Choroid plexus epithelial cell (primary cell): ENCODE data around the gene SHOC2.

ENCODE experiments used
- DNase-seq: peaks from one replicate; pipeline ENCODE4 v3.0.0-alpha.2; 2010; ENCODE audit warnings: low read depth
- H3K4me3 ChIP-seq: 2 replicates; pipeline ENCODE4 v1.5.1; 2011; ENCODE audit warnings: low read depth, mild to moderate bottlenecking, control low read depth, low read length, moderate library complexity
- TF ChIP-seq, protein P1 (sequence below): conservative IDR thresholded peaks from 2 replicates; pipeline ENCODE4 v1.5.1; 2011; ENCODE audit warnings: low read depth, mild to moderate bottlenecking, control low read depth, inconsistent platforms, low read length, moderate library complexity

SHOC2 gene

GRCh38 chr10:110876000-110876399, 43.4 kb upstream of the SHOC2 start:
- TF ChIP-seq, protein P1, sequence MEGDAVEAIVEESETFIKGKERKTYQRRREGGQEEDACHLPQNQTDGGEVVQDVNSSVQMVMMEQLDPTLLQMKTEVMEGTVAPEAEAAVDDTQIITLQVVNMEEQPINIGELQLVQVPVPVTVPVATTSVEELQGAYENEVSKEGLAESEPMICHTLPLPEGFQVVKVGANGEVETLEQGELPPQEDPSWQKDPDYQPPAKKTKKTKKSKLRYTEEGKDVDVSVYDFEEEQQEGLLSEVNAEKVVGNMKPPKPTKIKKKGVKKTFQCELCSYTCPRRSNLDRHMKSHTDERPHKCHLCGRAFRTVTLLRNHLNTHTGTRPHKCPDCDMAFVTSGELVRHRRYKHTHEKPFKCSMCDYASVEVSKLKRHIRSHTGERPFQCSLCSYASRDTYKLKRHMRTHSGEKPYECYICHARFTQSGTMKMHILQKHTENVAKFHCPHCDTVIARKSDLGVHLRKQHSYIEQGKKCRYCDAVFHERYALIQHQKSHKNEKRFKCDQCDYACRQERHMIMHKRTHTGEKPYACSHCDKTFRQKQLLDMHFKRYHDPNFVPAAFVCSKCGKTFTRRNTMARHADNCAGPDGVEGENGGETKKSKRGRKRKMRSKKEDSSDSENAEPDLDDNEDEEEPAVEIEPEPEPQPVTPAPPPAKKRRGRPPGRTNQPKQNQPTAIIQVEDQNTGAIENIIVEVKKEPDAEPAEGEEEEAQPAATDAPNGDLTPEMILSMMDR, result no peak
- DNase-seq, result no peak
- no peak overlapping the region for H3K4me3 ChIP-seq

- H3K4me3 ChIP-seq, result no peak overlapping the region
- TF ChIP-seq, protein P1, result no peak
- DNase-seq, result no peak
Measured at GRCh38 chr10:110876788-110877187, 42.6 kb upstream of the SHOC2 start.

- TF ChIP-seq, protein P1, result no peak
- H3K4me3 ChIP-seq, result no peak overlapping the region
- DNase-seq, result no peak
Measured at GRCh38 chr10:110880012-110880411, 39.4 kb upstream of the SHOC2 start.

DNA sequence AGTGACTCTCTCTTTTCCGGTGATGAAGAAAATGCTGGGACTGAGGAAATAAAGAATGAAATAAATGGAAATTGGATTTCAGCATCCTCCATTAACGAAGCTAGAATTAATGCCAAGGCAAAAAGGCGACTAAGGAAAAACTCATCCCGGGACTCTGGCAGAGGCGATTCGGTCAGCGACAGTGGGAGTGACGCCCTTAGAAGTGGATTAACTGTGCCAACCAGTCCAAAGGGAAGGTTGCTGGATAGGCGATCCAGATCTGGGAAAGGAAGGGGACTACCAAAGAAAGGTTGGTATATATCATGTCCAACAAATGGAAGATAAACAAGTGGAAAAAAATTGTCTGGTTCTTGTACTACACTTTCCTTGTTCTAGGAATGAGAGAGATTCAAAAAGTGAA, 38.2 kb upstream of the SHOC2 start:
- DNase-seq, result no peak
- no peak overlapping the region for H3K4me3 ChIP-seq
- TF ChIP-seq, protein P1, result no peak

DNA sequence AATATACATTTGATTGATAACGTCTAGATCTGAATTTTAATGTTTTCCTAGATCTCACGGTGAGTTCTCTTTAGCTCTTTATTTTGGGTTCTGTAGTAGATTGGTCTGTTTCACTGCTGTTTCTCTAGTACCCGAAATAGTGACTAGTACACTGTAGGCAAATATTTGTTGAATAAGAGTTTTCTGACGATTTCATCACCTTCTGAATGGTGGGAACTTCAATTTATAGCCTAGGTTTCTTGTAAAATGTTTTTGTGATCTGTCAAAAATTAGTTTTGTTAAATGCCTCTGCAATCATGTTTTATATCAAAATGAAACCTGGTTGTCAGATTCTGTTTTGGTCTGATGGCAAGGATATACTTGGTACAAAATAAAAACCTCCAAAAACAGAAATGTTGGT, 37.5 kb upstream of the SHOC2 start:
- DNase-seq, result no peak
- TF ChIP-seq, protein P1, result no peak
- H3K4me3 ChIP-seq, result no peak overlapping the region

- no peak overlapping the region for H3K4me3 ChIP-seq
- TF ChIP-seq, protein P1, result no peak
- peak; percentile 34 for DNase-seq
Measured at GRCh38 chr10:110883924-110884323, 35.5 kb upstream of the SHOC2 start.

- DNase-seq, result no peak
- no peak overlapping the region for H3K4me3 ChIP-seq
- TF ChIP-seq, protein P1, result no peak
Measured at GRCh38 chr10:110885932-110886674, 33.3 kb upstream of the SHOC2 start.
